HG02884 (cell line): ENCODE measurements around the gene KISS1.

ENCODE experiments used
- ATAC-seq: cut with Tn5 transposase; IDR thresholded peaks from one replicate; pipeline ENCODE4 v1.9.1; 2021; ENCODE audit warnings: mild to moderate bottlenecking, moderate library complexity; ENCODE audit not compliant: unreplicated experiment

Gene KISS1

GRCh38 chr1:204142032-204142974 lies 54.0 kb downstream of the KISS1 start:
- no peak for ATAC-seq

GRCh38 chr1:204141131-204141530 lies 55.2 kb downstream of the KISS1 start:
- no peak for ATAC-seq
